Pancreas (tissue), 10 donors: Measurements from ENCODE around the gene RAB3IL1. TPM values are rescaled to one million over a fixed set of nuclear protein-coding genes. Genes with fewer than 3 reads are reported as not detected.

Experiments used
- ATAC-seq, 4 donors: fragments of 200-7000 bp; cut with Tn5 transposase; one replicate each; pipeline versions ENCODE4 v1.8.0 to v1.9.1; 2020; ENCODE audit warnings: mild to moderate bottlenecking in 4 of 4, moderate library complexity in 4 of 4
- DNase-seq, 6 donors: peaks; one replicate each; pipeline ENCODE4 v3.0.0-alpha.2; 2020
- FAIRE-seq: peaks from 2 replicates; lab custom pipeline; 2012; peaks lifted over from hg19 to GRCh38; lab: Jason Lieb, UNC
- H3K27ac ChIP-seq, 4 donors: fragments of 200-600 bp; sonication (generic); 1 replicate in 3 of 4; 2 replicates in 1 of 4; pipeline versions ENCODE4 v1.5.0 to v1.8.0; 2020
- H3K27me3 ChIP-seq, 4 donors: fragments of 200-600 bp; one replicate each; pipeline ENCODE4 v1.8.0; 2021
- H3K36me3 ChIP-seq, 3 donors: fragments of 200-600 bp; sonication (generic) in 1 of 3; one replicate each; pipeline versions ENCODE4 v1.5.0 to v1.8.0; 2020 to 2021
- H3K4me1 ChIP-seq, 3 donors: fragments of 200-600 bp; one replicate each; pipeline ENCODE4 v1.8.0; 2021
- H3K4me3 ChIP-seq, 4 donors: fragments of 200-600 bp; sonication (generic) in 2 of 4; one replicate each; pipeline versions ENCODE4 v1.5.0 to v1.8.0; 2020 to 2021
- H3K9me3 ChIP-seq, 4 donors: fragments of 200-600 bp; one replicate each; pipeline ENCODE4 v1.8.0; 2021
- WGBS, 2 donors: extraction: QIAGEN DNeasy Blood & Tissue Kit; methylation state at CpG; one replicate each; pipeline ENCODE4 v1.1.7; 2013; 5-methylcytosine and 5-hydroxymethylcytosine counted together
- intact Hi-C, 3 donors: fragments of 100-400 bp; cut with DNase I; formaldehyde crosslinking; loops; one replicate each; pipeline versions ENCODE4 v1.11.1 to v1.14.2; 2022
- polyA plus RNA-seq, 2 donors: library from polyadenylated mRNA; stranded (reverse); fragments of 200-250 nt; gene quantifications; one replicate each; pipeline ENCODE4 v1.2.3, GENCODE V29; 2013
- total RNA-seq, 6 donors: library from RNA; stranded (reverse); fragmentation: NEBNext Ultra II Directional in 4 of 6; extraction: Animal tissue kit (Norgen Biotek cat#: 25700) in 4 of 6; gene quantifications; one replicate each; pipeline versions ENCODE4 v1.2.1 to v1.2.4, GENCODE V29; 2021 to 2023
- TF ChIP-seq, protein P1 (sequence below), 4 donors: fragments of 200-600 bp; sonication (generic) in 3 of 4; IDR thresholded peaks; one replicate each; pipeline versions ENCODE4 v1.5.0 to v1.8.0; 2021; ENCODE audit warnings: antibody characterized with exemption in 4 of 4
- donor health status: healthy with polysubstance abuse.
- donor health status: DM: no; HTN: no; CAD: no; lungs with moderate emphysema.
- donor health status: DM: no; HTN: no; CAD: no.
- donor health status: control.
- donor health status: control.
- donor health status: Bipolar disorder and iron deficiency.
- donor health status: DM: yes; HTN: yes; CAD: no.
- donor health status: DM: no; HTN: no; CAD: no.
- donor health status: DM: no; HTN: no; CAD: no.
- donor health status: DM: yes; HTN: yes; CAD: no.

RAB3IL1 gene
- total and polyA plus RNA-seq, 8 donors: 1.9 to 5.6 (median 3.2) TPM

- intact Hi-C loops: no loop called here
- Histone ChIP-seq H3K4me1 (peaks cover 3 to 21% (median 8%) of the 10 kb centered on the region in 3 donors), H3K27ac (peak overlapping the region in 2 of 4 donors; percentile 99), H3K4me3 (peak overlapping the region in 1 of 4 donors; percentile 69), H3K36me3 (peaks cover 0 to 27% (median 10%) of the 10 kb centered on the region in 3 donors), H3K9me3 (no peaks in the 10 kb centered on the region), H3K27me3 (no peaks in the 10 kb centered on the region)
- WGBS, 2 donors: 61 to 65% methylated on average over 10 of the region's 10 CpGs
- DNase-seq (peak in 2 of 6 donors; percentile 23 to 41), FAIRE-seq (no peak), ATAC-seq (peak in 1 of 4 donors; percentile 1)
- TF ChIP-seq, protein P1, sequence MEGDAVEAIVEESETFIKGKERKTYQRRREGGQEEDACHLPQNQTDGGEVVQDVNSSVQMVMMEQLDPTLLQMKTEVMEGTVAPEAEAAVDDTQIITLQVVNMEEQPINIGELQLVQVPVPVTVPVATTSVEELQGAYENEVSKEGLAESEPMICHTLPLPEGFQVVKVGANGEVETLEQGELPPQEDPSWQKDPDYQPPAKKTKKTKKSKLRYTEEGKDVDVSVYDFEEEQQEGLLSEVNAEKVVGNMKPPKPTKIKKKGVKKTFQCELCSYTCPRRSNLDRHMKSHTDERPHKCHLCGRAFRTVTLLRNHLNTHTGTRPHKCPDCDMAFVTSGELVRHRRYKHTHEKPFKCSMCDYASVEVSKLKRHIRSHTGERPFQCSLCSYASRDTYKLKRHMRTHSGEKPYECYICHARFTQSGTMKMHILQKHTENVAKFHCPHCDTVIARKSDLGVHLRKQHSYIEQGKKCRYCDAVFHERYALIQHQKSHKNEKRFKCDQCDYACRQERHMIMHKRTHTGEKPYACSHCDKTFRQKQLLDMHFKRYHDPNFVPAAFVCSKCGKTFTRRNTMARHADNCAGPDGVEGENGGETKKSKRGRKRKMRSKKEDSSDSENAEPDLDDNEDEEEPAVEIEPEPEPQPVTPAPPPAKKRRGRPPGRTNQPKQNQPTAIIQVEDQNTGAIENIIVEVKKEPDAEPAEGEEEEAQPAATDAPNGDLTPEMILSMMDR (IDR thresholded peaks at IDR 0.05): no peak
Observed at GRCh38 chr11:61963282-61964057, 46.1 kb upstream of the RAB3IL1 start.

GRCh38 chr11:61963016-61963281 lies 45.6 kb upstream of the RAB3IL1 start:
- H3K4me1 ChIP-seq: peaks cover 3 to 21% (median 6%) of the 10 kb centered on the region in 3 donors
- H3K27me3 ChIP-seq: no peaks in the 10 kb centered on the region
- no peaks in the 10 kb centered on the region for H3K9me3 ChIP-seq
- DNase-seq (peak in 1 of 6 donors; percentile 48), ATAC-seq (no peak), FAIRE-seq (no peak)
- 89 to 94% methylated on average over 3 of the region's 3 CpGs for WGBS, 2 donors
- TF ChIP-seq, protein P1 (IDR thresholded peaks at IDR 0.05): no peak
- H3K36me3 ChIP-seq: peaks cover 0 to 27% (median 10%) of the 10 kb centered on the region in 3 donors
- peak overlapping the region in 2 of 4 donors; percentile 99 for H3K27ac ChIP-seq
- intact Hi-C loops: no loop called here
- H3K4me3 ChIP-seq: no peak overlapping the region

DNA sequence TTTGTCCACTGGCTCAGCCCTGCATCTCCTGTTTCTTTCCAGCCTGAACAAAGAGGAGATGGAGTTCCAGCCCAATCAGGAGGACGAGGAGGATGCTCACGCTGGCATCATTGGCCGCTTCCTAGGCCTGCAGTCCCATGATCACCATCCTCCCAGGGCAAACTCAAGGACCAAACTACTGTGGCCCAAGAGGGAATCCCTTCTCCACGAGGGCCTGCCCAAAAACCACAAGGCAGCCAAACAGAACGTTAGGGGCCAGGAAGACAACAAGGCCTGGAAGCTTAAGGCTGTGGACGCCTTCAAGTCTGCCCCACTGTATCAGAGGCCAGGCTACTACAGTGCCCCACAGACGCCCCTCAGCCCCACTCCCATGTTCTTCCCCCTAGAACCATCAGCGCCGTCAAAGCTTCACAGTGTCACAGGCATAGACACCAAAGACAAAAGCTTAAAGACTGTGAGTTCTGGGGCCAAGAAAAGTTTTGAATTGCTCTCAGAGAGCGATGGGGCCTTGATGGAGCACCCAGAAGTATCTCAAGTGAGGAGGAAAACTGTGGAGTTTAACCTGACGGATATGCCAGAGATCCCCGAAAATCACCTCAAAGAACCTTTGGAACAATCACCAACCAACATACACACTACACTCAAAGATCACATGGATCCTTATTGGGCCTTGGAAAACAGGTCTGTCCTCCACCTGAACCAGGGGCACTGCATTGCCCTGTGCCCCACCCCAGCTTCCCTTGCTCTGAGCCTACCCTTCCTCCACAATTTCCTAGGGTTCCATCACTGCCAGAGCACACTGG lies 45.0 kb upstream of the RAB3IL1 start:
- DNase-seq (peak in 2 of 6 donors; percentile 17 to 42), ATAC-seq (no peak), FAIRE-seq (no peak)
- Histone ChIP-seq H3K4me1 (peaks cover 3 to 21% (median 6%) of the 10 kb centered on the region in 3 donors), H3K4me3 (no peak overlapping the region), H3K27me3 (no peaks in the 10 kb centered on the region), H3K27ac (peak overlapping the region in 2 of 4 donors; percentile 99), H3K36me3 (peaks cover 0 to 27% (median 10%) of the 10 kb centered on the region in 3 donors), H3K9me3 (no peaks in the 10 kb centered on the region)
- TF ChIP-seq, protein P1 (IDR thresholded peaks at IDR 0.05): no peak
- intact Hi-C loops: no loop called here
- WGBS, 2 donors: 86 to 89% methylated on average over 12 of the region's 12 CpGs

GRCh38 chr11:61961570-61962212 lies 44.3 kb upstream of the RAB3IL1 start:
- peak in 3 of 6 donors; percentile 27 to 67 (median 66) for DNase-seq
- Histone ChIP-seq H3K36me3 (peaks cover 0 to 27% (median 10%) of the 10 kb centered on the region in 3 donors), H3K27ac (no peak overlapping the region), H3K4me1 (peaks cover 3 to 21% (median 6%) of the 10 kb centered on the region in 3 donors), H3K9me3 (no peaks in the 10 kb centered on the region), H3K4me3 (no peak overlapping the region), H3K27me3 (no peaks in the 10 kb centered on the region)
- intact Hi-C loops: no loop called here
- peak in 3 of 4 donors; percentile 22 to 49 (median 27) for ATAC-seq
- FAIRE-seq: no peak
- TF ChIP-seq, protein P1 (IDR thresholded peaks at IDR 0.05): no peak
- 60 to 63% methylated on average over 8 of the region's 8 CpGs for WGBS, 2 donors
